GM12801 (cell line): ENCODE measurements around the gene SPDYE11.
"Not testable (repeated sequence)": the region's sequence is repeated elsewhere in the genome, so short reads cannot be mapped to it uniquely, and the experiment has no call there.

Source experiments
- CTCF ChIP-seq: IDR thresholded peaks from one replicate; pipeline ENCODE4 v1.5.1; 2011; ENCODE audit warnings: control low read depth; ENCODE audit not compliant: insufficient read length; ENCODE audit errors: extremely low read depth

Gene SPDYE11

GRCh38 chr7:73057811-73058210 is at the start of gene SPDYE11:
SPDYE11 (minus strand) TSS chr7:73057911; CDS start chr7:73056111, 1,800 bp downstream.
- not testable (repeated sequence) for TF ChIP-seq CTCF

DNA sequence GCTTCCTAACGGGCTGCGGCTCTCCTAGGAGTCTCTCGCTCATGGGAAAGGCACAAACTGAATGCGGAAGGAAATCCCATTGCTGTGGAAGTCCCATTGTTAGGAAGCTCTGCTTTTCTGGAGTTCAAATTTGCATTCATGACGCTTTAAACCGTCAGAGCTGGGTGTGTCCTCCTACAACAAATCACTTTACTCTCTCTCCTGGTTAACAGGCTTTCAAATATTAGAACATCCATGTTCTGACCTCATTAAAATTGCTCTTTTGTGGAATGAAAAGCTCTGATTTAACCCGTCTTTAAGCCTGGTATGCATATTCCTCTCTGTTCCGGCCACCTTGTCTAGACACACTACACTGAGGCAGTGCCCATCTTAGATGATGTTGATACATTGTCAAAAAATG is 28.2 kb upstream of the SPDYE11 start, which contains the start of gene SPDYE9:
SPDYE9 (minus strand) TSS at position 101 of the 400 bp plus-strand sequence. CDS start 1,800 bp downstream, outside the sequence.
- TF ChIP-seq CTCF, result not testable (repeated sequence)

DNA sequence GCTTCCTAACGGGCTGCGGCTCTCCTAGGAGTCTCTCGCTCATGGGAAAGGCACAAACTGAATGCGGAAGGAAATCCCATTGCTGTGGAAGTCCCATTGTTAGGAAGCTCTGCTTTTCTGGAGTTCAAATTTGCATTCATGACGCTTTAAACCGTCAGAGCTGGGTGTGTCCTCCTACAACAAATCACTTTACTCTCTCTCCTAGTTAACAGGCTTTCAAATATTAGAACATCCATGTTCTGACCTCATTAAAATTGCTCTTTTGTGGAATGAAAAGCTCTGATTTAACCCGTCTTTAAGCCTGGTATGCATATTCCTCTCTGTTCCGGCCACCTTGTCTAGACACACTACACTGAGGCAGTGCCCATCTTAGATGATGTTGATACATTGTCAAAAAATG is 28.0 kb downstream of the SPDYE11 start, which contains the start of gene SPDYE8:
SPDYE8 (minus strand) TSS at position 101 of the 400 bp plus-strand sequence. CDS start 1,800 bp downstream, outside the sequence.
- TF ChIP-seq CTCF, result not testable (repeated sequence)
